ENCODE measurements around the gene CRYBG2.

CRYBG2 gene

DNA sequence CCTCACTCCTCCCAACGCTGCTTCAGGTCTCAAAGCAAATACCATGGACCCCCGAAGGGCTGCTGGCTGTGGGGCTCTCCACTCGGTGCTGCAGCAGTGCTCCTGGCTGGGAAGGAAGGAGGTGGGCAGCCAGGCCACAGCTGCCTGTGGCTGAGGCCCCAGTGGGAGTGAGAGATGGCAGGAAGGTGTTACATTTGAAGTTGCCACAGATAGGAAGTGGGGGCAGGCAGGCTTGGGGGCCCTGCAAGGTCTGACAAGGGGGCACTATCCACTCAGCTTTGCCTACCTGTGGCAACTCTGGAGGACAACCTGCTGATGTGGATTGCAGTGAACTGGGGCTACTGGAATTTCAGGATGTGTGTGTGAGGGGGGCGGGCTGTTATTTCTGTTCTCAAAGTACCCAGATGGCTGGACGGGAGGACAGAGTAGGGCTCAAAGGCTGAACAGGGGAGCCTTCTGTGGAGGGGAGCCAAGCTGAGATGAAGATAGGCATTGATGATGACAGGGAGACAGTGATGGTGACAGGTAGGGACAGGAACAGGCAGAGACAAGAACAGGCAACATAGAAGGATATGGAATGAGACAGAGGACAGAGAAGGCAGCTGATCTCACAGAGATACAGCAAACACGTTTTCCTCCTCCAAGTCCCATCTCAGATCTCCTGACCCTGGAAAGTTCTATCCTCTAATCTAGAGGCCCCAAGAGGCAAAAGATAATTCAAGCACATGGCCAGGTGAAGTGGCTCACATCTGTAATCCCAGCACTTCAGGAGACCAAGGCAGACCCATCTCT lies 16.9 kb upstream of the CRYBG2 start:
- DNase-seq = peak; percentile 21

DNA sequence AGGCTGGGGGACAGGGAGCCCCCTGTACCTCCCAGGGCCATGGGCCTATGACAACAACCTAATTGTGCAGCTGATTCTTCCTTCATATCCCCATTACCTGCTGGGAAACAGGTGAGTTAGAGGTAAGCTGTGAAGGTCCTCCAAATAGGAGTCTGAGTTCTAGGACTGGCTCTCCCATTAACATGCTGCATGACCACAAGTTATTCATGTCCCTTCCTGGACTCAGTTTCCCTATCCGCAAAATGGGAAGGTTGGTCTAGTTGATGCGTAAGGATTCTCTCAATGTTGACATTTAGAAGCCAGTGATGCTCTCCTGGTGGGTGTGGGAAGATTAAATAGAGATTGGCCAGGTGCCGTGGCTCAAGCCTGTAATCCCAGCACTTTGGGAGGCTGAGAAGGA lies 14.6 kb upstream of the CRYBG2 start:
- DNase-seq = no peak

DNA sequence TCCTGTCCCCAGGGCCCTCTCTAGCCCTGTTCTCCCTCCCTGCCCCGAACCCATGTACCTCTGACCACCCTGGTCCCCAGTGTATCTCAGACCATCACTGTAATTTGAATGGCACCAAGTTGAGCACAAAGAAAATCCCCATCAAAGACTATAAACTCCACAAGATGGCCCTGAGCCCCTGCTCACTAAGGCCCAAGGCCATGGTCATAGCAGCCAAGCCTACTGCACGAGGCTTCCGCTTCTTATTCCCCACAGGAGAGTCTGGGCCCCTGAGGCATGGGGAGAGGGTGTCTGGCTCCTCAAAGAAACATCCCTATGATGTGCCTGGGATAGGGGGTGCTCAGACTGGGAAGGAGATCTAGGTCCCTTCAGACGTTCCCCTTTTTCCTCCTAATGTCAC lies 14.1 kb upstream of the CRYBG2 start:
- no peak for DNase-seq

DNA sequence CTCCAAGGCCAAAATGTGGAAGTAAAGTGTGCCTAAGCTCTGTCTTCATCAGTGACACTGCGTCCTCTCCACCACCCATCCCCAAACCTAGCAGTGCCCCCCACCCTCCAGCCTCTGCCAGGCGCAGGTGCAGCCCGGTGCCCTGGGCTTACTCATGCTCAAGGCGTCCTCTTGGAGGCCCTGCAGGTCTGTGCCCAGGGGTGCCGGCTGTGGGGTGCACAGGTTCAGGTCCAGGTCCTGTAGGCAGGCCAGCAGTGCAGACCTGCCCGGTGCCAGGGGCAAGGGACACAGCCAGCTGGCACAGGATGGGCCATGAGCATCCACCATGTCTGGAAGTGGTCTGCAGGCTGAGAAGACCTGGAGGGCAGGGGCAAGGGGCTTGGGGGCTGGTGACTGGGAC lies 13.5 kb upstream of the CRYBG2 start:
- no peak for DNase-seq

DNA sequence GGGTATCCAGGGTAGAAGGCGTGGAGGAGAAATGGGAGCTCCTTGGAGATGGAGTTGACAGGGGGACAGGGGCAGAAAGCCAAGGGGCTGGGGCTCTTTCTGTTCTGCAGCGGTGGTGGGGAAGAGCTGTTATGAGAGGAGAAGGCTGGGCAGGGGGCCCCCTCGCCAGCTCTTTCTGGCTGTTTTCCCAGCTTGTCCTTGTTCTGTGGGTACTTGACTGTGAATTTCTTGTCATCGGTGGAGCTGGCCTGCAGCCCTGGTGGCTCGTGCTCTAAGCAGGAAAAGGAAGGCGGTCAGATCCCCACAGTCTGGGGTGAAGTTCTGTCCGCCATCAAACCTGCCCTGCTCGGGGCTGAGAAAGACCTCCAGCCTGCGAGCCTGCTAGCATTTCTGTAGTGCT lies 11.0 kb upstream of the CRYBG2 start:
- DNase-seq = no peak

DNA sequence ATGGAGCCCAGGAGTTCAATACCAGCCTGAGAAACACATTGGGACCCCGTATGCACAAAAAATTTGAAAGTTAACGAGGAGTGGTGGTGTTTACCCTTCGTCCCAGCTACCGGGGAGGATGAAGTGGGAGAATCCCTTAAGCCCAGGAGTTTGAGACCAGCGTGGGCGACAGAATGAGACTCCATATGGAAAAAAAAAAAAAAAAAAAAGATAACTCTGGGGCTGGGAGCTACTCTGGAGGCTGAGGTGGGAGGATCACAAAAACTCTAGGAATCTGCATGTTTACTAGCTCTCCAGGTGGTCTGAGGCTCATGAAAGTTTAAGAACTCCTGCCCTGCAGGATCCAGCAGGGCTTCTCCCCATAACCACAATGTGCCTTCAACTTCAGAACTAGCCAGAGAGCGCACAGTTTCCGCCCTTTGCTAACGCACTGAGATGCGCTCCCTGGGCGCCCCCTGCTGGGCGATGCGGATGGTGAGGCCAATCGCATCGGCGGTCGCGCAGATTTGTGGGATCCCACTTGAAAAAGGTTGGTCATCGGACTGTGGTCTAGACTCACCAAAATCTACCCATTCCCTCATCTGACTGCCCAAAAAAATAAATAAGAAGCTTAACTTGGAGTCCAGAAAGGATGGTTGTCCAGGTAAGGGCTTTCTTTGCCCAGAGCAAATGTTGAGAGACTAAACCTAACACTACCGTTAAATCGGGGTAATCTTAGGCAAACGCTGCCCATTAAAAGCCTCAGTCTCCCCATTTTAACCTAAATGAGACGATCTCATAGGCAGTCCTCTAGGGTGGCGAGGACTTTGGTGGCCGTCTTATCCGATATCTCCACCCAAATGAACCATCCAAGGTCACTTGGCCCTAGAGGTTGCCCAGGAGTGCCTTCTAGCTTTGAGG lies 9.9 kb upstream of the CRYBG2 start:
- peak; percentile 85 for DNase-seq

DNA sequence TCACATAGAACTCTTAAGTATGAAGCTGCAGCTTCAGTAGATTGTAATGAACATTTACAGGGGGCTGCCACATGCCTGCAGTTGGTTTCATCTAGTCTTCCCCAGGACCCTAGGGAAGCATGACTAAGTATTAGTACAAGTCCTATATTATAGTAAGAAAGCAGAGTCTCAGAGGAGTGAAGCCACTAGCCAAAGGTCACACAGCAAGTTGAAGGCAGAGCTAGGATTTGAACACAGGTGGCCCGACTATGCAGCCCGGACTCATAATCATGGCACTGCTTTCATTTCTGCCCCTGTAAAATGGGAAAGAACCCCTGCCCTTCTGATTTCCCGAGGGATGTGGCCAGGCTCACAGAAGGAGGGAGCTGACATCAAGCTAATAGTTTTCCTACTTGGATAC lies 8.4 kb upstream of the CRYBG2 start:
- no peak for DNase-seq

DNA sequence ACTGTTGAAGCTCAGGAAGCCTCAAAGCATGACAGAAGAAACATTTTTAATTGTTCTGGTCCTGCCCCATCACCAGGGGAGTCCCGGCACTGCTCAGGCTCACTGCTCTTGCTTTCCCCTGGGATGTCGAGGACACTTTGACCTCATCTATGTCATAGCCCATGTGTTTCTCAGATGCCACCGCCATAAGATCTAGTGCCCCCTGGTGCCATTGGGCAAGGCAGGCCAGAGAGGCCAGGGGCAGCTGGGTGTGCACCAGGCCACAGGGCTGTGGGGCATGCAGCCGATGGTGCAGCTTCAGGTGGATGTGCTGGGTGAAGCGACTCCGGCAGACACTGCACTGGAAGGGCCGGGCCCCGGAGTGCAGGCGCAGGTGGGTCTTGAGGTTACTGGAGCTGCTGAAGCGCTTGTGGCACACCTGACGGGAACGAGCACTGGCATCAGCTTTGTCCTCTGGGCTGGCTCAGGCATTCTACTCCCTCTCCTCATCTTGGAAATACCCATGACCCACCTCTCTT lies 7.7 kb upstream of the CRYBG2 start:
- DNase-seq = no peak

DNA sequence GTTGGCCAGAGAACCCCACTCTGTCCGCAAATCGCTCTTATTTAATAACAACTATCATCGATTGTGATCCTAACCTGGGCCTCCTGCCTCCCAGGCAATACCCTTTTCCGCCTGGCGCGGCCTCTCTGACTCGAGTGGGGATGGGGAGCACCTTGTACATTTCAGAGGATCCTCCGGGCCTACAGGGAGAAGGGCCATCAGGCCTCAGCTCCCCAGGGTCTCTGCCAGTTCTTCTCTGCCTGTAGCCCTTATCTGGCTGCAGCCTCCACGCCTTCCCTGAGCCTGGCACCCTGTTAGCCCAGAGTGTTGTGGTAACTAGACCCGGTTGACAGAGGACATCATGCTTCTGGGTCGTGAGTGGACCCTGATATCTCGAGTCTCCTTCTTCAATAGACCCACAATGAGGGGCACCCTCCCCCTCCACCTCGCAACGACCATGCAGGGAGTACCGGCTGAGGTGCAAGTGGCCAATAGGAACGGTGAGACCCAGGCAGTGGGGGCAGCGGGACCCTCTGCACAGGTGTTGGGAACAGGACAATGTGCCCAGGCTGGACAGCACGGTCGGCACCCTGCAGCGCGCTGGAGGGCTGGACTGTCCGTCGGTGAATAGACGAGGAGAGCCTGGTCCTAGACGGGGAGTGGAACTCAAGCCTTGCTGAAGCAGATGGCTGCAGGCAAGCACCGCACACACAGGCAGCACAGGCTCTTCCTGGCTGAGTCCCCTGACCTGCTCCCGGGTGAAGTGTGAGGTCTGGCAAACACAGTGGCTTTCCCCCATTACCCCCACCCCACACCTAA lies 7.1 kb upstream of the CRYBG2 start:
- DNase-seq = no peak

DNA sequence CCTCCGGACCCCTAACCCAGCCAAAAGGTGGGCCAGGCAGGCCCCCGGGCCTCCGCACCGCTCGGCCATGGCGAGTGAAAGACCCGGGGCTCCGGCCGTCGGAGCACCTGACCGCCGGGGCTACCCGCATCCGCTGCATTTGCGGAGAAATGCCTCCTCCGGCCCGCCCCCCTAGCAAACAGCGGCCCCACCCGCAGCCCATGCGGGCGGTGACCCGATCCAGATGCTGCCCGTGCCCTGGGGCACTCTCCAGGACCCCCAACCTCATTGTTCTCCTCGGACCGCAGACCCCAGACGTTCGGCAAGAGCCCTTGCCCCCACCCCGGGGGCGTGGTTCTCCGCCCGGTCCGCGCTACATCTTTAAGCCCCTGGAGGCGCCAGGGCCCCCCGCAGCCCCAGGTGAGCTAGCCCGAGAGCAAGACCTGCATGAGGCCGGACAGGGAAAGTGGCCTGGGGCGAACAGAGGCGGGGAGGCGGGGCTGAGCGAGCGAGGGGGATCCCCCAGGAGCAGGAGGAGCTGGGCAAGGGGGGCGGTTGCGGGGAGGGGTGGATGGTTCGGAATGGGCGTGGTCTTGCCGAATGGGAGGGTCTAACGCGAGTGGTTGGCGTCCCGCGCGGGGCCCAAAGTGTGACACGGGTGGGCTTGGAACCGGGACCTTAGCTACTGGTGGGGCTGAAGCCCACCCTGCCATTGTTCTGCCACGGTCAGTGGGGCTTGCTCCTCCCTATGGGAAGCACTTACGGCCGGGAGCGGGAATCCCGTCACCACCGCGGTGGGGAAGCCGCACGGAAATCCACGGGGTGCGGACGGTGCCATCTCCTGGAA lies 6.3 kb upstream of the CRYBG2 start:
- DNase-seq = peak; percentile 66

DNA sequence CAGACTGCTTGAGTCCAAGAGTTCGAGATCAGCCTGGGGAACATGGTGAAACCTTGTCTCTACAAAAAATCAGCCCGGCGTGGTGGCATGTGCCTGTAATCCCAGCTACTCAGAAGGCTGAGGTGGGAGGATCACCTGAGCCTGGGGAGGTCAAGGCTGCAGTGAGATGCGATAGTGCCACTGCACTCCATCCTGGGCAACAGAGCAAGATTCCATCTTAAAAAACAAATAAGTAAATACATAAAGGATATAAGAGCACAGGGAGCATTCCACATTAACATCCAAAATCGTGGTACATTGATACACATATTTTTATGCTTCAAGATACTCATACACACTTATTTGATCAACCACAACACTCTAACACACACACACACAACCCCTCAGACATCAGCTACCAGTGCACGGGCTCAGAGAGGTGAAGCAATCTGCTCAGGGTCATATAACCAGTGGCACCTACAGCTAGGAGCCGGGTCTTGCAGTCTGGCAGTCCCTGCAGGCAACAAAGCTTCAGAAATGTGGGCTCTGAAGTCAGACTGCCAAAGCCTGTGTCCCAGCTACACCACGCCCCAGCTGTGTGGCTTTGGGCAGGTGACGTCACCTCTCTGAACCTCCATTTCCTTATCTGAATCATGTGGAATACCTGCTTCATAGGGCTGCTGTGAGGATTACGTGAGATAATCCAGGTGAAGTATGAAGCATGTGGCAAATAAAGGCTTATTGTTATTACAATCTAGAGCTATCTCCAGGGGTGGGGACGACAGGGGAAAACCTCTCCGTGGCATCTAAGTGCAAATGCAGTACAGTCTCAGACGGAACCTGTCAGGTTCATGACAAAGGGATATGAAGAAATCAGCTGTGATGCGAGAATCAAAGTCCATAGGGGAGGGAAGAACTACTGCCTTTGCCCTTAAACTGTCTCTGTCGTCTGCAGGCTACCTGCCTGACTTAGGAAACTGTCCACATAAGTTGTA lies 4.8 kb upstream of the CRYBG2 start:
- DNase-seq = peak; percentile 82

DNA sequence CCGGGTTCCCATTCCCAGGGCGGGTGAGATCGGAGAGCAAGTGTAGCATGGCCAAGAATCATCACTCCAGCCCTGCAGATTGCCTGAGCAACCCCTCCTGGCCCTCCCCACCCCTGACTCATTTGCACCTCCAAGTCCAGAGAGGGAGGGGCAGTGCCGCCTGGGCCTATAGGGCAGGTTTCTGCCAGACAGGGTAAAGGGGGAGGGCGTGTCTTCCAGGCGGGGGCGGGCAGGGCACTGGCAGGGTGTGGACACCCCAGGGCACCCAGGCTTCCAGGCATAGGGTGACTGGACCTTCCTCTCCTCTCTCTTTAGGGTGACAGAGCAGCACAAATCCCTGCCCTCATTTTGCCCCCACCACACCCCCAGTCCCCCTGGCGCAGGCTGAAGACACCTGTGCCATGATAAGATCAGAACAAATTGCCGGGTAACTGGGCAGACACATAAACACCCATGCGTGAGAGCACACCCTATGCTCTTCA lies 3.2 kb upstream of the CRYBG2 start:
- DNase-seq = no peak

DNA sequence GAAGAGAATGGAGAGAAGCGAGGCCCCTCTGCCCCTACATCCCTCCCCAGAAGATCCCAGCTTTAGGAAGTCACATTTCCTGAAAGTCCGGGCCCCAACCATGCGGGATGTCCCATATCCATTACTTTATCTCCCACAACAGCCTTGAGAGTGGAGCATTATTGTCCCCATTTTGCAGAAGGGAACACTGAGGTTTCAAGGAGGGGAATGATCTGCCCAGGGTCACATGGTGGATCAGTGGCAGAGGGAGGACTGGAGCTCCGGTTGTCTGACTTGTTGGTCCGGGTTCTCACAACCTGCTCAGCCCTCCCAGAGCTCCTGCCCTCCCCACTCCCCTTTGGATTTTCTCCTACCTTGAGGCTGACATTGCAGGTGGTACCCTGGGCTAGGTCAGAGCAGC lies 2.2 kb upstream of the CRYBG2 start:
- DNase-seq = no peak

DNA sequence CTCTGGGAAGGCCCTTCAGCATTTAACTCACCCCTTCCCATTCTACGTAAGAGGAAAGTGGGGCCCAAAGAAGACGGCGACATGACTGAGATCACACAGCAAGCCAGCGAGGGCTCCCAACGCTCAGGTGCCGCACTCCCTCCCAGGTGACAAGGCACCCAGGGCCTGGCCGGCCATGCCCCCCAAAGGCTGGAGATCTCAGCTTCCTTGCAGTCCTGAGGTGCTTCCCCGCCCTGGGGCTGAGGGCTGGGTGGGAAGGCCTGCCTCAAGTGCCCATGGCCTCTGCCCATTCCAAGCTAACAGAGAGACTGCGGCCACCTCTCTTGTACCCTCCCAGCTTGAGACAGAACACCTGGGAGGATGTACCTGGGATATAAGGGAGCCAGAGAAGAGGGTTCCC lies 1.0 kb upstream of the CRYBG2 start:
- no peak for DNase-seq

DNA sequence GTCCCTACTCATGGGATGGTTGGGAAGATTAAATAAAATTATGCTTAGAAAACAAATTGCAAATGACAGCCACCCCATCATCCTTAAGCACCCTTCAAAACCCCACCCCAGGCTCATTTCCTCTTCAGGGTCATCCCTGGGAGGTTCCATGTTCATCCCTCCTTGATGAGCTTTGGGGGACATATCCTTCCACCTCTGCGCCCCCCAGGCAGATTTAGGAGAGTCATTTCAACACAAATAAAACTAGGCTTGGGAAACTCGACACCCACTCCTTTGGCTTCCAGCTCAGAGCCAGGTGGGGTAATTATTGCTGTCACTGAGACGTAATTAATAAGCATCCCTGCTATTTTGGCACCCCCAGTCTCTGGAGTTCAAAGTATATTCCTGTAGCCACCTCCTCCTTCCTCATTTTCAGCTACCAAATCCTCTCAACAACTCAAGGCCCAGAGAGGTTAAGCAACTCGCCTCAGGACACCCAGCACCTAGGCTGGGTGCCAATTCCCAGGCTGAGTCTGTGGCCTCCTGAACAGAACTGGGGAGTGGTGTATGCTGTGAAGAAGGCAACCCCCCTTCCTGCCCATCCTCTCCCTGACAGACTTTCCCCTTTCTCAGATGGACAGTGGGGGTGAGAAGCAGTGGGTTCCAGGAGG lies 595 bp downstream of the CRYBG2 start:
- no peak for DNase-seq

DNA sequence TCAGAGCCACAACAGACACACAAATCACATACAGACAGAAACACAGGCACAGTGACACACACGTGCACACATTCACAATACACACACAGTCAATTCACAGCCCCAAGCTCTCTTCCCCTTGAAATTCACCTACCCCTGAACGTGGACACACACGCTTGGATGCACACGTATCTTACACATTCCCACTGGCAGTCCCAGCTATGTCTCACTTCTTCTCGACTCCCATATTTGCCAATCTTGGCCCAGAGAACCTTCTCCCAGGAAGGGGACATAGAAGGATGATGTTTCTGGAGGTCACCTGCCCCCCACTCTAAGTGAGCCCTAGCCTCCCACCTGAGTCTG lies 1.6 kb downstream of the CRYBG2 start:
- DNase-seq = no peak

DNA sequence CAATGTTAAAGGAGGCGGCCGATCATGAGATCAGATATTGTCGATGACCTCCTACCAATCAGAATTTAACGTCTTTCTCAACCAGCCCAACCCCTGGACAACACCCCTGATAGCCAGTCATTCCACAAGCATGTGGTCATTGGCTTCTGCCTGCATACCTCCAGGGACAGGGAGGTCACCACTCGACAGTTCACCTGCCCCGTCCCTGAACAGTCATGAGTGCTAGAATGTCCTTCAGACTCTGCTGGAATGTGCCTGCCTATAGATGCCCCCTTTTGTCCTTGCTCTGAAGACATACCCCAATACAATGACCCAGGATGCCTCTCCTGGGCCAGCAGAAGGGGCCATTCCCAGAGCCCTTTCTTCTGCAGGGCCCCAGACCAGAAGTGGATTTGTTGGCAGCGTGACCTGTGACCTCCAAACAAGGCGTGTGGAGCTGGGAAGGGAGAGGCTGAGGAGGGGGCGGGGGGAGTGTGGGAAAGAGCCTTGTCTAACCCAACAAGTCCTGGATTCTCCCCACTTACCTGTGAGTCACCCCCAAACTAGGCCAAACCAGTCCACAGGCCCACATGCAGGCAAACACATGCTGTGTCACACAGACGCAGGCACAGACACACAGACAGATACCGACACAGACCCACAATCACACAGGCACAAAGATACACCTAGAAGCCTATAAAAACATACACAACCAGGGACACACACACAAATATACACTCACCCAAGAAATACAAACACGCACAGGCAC lies 2.2 kb downstream of the CRYBG2 start:
- no peak for DNase-seq

DNA sequence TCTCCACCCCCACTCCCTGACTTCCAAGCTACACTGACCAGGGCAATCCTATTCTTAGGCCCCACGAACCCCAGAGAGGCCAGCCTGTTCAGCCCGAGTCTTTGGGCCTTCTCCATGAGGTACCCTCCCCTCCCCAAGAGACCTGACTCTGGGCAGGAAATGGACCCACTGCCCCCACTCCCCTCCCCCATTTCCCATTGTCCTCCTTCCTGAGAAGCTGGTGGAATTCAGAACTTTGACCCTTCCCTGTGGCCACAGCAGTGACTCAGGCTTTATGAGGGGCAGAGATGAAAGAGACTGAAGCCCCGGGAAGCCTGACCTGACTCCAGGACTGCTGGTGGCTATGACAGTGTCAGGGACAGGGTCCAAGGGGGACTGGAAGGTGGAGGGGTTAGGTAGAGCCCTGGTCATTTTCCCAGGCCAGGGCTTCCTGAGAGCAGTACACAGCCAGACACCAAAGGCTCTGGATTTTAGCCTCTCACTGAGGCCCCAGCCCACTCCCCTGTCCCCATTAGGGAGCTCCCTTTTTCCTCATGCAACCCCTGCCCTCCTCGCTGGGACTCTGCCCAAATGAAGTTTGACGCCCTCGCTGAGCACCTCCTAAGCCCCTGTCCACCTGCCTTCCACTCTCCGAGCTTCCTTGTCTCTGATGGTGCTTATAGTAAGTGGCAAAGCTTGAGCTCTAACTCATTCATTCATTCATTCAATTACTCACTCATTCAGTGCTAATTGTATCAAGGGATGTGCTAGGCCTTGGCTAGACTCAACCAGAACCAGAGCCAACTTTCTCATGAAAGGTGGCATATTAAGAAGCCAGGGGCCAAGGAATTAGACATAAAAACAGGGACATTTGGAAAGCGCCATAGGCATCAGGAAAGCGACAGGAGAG lies 3.0 kb downstream of the CRYBG2 start:
- DNase-seq = no peak

DNA sequence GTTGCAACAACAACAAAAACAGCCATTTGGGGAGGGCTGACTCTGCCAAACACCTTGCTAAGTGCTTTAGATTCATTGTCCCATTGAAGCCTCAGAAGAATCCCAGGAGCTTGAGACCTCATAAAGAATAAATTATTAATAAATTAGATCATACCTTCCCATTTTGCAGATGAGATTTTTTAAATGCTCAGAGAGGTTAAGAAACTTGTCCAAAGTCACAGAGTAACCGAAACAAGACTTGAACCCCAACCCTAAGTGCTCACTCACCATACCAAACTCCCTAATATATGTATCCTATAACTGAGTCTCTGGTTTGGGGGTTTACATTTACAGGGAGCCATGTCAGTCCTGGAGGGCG lies 3.6 kb downstream of the CRYBG2 start:
- no peak for DNase-seq

Data from CD4-positive, alpha-beta T cell treated with Interleukin-17A for 1 hour (primary cell).